Measurements from ENCODE around the gene PCDHGA5. TPM values are rescaled to one million over a fixed set of nuclear protein-coding genes. Genes with fewer than 3 reads are reported as not detected.
A peak's percentile ranks its signal among the peaks of the same experiment; 100 is the strongest.

The PCDHGA5 gene
- total RNA-seq, 4 donors from 2014 or later = 0.07 to 1.8 (median 0.93) TPM

DNA sequence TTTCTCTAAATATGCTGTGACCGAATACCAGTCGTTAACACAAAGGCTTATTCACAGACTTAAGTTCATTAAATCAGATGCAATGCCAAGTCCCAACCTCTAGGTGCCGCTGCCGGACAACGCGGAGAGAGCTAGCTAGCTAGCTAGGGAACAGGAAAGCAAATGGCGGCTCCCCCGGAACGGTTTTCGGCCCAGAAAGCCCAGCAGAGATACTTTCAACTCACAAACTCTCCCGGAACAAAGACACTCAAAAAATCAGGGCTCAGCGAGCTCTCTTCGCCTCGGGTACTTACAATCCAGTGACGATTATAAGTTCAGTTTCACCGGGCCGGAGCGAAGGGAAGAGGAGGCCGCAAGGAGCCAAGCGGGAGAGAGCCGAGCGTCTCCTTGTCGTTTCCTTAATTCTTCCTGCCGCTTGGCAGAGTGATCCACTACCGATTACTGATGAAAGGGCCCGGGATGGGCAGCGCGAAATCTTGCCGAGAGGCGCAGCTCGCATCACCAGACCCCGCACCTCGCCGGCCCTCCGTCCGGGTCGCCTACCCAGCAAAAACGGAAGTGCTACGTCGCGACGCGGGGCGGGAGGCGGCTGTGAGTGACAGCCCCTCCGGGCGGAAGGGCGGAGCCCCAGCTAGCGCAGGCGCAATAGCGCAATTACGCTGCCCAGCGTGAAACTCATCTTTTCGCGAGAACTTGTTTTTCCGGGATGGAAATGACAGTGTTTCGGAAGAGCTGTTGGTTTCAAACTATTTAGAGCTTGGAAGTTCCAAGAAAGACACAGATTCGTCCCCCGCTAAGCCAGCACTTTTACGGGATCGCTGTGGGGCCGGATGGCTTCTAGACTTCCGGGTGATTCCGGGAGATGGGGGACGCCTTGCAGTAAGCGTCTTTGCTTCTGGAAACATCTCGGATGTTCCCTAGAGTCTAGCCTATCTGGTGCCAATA, 43.5 kb upstream of the PCDHGA5 start, which contains the start of gene TAF7:
Gene TAF7, minus strand, starts transcription at position 560 of the 945 bp plus-strand sequence. CDS start 740 bp downstream, outside the sequence.
- Histone ChIP-seq H3K9me3 (peaks cover 0 to 24% (median 17%) of the 10 kb centered on the region in 3 donors), H3K36me3 (peaks cover 3 to 43% of the 10 kb centered on the region in 2 donors), H3K4me3 (peak within 1 kb of the TSS; percentile 62 to 86 (median 84)), H3K4me1 (peaks cover 32 to 35% of the 10 kb centered on the region in 2 donors), H3K27me3 (no peaks in the 10 kb centered on the region), H3K27ac (peak within 1 kb of the TSS; percentile 85 to 97 (median 94))
- ATAC-seq (peak; percentile 94 to 97), DNase-seq (peak; percentile 82 to 88)
- intact Hi-C loops (cut with DNase I; ENCODE audit: low total_unique reads) = loop anchor here (1.0 to 10.0 kb wide), 5 partner anchors 202 to 604 kb away; partner anchors contain the start of genes DELE1 and DIAPH1
- in situ Hi-C loops (cut with MboI; ENCODE audit: low sequenced_read_pairs in 4 of 4) = loop anchor here in 2 of 4 donors (10.0 kb wide), 1 partner anchor 244 kb away; no protein-coding TSS in a partner anchor
- TF ChIP-seq, protein P1, sequence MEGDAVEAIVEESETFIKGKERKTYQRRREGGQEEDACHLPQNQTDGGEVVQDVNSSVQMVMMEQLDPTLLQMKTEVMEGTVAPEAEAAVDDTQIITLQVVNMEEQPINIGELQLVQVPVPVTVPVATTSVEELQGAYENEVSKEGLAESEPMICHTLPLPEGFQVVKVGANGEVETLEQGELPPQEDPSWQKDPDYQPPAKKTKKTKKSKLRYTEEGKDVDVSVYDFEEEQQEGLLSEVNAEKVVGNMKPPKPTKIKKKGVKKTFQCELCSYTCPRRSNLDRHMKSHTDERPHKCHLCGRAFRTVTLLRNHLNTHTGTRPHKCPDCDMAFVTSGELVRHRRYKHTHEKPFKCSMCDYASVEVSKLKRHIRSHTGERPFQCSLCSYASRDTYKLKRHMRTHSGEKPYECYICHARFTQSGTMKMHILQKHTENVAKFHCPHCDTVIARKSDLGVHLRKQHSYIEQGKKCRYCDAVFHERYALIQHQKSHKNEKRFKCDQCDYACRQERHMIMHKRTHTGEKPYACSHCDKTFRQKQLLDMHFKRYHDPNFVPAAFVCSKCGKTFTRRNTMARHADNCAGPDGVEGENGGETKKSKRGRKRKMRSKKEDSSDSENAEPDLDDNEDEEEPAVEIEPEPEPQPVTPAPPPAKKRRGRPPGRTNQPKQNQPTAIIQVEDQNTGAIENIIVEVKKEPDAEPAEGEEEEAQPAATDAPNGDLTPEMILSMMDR (IDR thresholded peaks at IDR 0.05 in 4 of 5, conservative IDR thresholded peaks at IDR 0.05 in 1 of 5) = peak; percentile 79 to 95 (median 88)
- peak; percentile 99 to 100 for TF ChIP-seq POLR2A (IDR thresholded peaks at IDR 0.05)

DNA sequence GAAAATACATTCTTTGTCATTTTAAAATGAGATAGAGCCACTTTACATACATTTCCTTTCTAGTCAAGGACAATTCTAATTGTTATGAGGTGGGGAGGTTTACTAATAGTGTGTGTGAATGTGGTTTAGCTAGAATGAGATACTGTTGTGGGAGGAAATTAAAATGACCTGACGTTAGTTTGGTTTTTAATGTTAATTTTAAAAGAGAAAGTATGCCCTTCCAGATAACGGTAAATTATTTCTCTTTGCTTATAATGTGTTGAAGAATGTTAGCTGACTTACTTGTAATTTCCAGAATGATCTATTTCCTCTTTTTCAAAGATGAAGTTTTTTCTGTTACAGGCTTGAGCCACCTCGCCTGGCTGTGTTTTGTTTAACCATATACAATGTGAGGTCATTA, 41.7 kb upstream of the PCDHGA5 start:
- Histone ChIP-seq H3K36me3 (peaks cover 3 to 26% of the 10 kb centered on the region in 2 donors), H3K27ac (no peak overlapping the region), H3K4me3 (no peak overlapping the region), H3K9me3 (peaks cover 0 to 20% (median 17%) of the 10 kb centered on the region in 3 donors), H3K4me1 (peaks cover 37 to 42% of the 10 kb centered on the region in 2 donors), H3K27me3 (no peaks in the 10 kb centered on the region)
- intact Hi-C loops (cut with DNase I; ENCODE audit: low total_unique reads) (loop anchor here (5.0 to 10.0 kb wide), 2 partner anchors 295 to 603 kb away; partner anchors contain the start of genes DELE1 and DIAPH1), in situ Hi-C loops (cut with MboI; ENCODE audit: low sequenced_read_pairs in 4 of 4) (loop anchor here in 2 of 4 donors (10.0 kb wide), 1 partner anchor 243 kb away; no protein-coding TSS in a partner anchor)
- DNase-seq (no peak), ATAC-seq (no peak)
- no peak for TF ChIP-seq POLR2A (IDR thresholded peaks at IDR 0.05)
- TF ChIP-seq, protein P1 (IDR thresholded peaks at IDR 0.05 in 4 of 5, conservative IDR thresholded peaks at IDR 0.05 in 1 of 5) = no peak

DNA sequence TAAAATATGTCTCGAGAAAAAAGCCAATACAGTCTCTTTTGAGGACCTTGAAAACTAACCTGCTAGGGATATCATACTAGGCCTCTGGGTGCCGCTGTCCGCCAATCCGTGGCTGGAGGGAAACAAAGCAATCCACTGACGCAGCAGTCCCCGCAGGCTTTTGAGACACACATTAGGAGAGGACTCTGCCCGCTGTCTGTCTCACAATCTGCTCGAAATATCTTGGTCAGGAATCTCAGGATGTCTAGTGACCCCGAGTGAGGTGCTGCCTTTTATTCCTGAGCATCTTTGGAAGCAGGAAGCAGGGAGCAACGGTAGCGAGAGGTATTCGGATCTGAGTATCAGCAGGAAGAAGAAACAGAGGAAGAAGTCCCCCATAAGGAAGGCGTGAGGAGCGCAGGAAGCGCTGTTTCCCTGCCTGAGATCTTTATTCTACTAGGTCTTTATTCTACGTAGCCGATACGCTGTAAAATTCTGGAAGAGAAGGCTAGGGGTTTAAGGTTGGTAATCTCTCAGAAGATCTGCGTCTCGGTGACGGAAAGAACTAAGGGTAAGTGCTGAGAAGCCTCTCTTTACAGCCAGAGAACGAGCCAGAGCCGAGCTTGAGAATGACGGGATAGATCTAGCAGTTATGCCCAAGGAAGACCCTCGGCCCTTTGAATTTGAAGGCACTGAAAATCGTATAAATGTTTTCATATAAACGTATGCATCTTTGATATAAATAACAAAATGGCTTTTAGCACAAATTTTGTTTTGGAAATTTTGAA, 37.7 kb upstream of the PCDHGA5 start:
- ATAC-seq (peak; percentile 94 to 95), DNase-seq (peak; percentile 51 to 80)
- in situ Hi-C loops (cut with MboI; ENCODE audit: low sequenced_read_pairs in 4 of 4) = loop anchor here in 2 of 4 donors (10.0 kb wide), 1 partner anchor 239 kb away; no protein-coding TSS in a partner anchor
- Histone ChIP-seq H3K4me1 (peaks cover 16 to 18% of the 10 kb centered on the region in 2 donors), H3K4me3 (peak overlapping the region; percentile 49 to 75 (median 67)), H3K36me3 (no peaks in the 10 kb centered on the region), H3K27ac (peak overlapping the region; percentile 83 to 91 (median 88)), H3K27me3 (no peaks in the 10 kb centered on the region), H3K9me3 (no peaks in the 10 kb centered on the region)
- peak; percentile 53 to 64 for TF ChIP-seq POLR2A (IDR thresholded peaks at IDR 0.05)
- TF ChIP-seq, protein P1 (IDR thresholded peaks at IDR 0.05 in 4 of 5, conservative IDR thresholded peaks at IDR 0.05 in 1 of 5) = peak; percentile 49 to 79 (median 65)
- intact Hi-C loops (cut with DNase I; ENCODE audit: low total_unique reads) = loop anchor here (10.0 kb wide), 1 partner anchor 599 kb away; the partner anchor contains the start of gene DELE1

DNA sequence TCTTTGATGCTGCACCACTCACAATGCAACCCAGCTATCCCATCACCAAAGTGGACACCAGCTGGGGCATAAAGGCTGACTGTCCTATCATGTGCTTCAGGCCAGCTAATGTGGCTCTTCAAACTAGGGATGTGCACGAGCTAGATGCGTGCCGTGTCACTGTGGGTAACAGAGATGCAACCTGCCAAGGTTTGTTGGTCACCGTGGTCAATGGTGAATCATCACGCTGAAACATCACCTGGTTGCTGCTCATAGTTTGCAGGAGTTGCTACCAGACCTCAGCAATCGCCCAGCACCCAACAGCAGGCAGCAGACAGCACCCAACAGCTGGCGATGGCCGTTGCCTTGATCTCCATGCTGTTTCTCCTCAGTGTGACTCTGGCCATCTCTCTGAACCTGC, 35.7 kb upstream of the PCDHGA5 start:
- Histone ChIP-seq H3K4me3 (no peak overlapping the region), H3K36me3 (no peaks in the 10 kb centered on the region), H3K27ac (no peak overlapping the region), H3K27me3 (peaks cover 0 to 3% (median 0%) of the 10 kb centered on the region in 3 donors), H3K9me3 (no peaks in the 10 kb centered on the region), H3K4me1 (peaks cover 6 to 7% of the 10 kb centered on the region in 2 donors)
- DNase-seq (no peak), ATAC-seq (no peak)
- in situ Hi-C loops (cut with MboI; ENCODE audit: low sequenced_read_pairs in 4 of 4) = loop anchor here in 2 of 4 donors (10.0 kb wide), 1 partner anchor 237 kb away; no protein-coding TSS in a partner anchor
- intact Hi-C loops (cut with DNase I; ENCODE audit: low total_unique reads) = loop anchor here (10.0 kb wide), 1 partner anchor 597 kb away; the partner anchor contains the start of gene DELE1
- TF ChIP-seq POLR2A (IDR thresholded peaks at IDR 0.05) = no peak
- TF ChIP-seq, protein P1 (IDR thresholded peaks at IDR 0.05 in 4 of 5, conservative IDR thresholded peaks at IDR 0.05 in 1 of 5) = no peak

All from gastrocnemius medialis (tissue), 4 donors.